H1 (cell line): ENCODE results near the gene CTTNBP2. TPM values are rescaled to one million over a fixed set of nuclear protein-coding genes. Genes with fewer than 3 reads are reported as not detected.

Experiments
- CREB1 ChIP-seq: IDR thresholded peaks from 2 replicates; pipeline ENCODE4 v1.6.1; 2012; ENCODE audit warnings: inconsistent platforms
- EGR1 ChIP-seq: IDR thresholded peaks from 2 replicates; pipeline ENCODE4 v1.6.1; 2011; ENCODE audit warnings: low read depth, low read length, borderline replicate concordance
- RAD21 ChIP-seq, 2 experiments: IDR thresholded peaks in 1 of 2; conservative IDR thresholded peaks in 1 of 2; 2 replicates each; pipeline ENCODE4 v1.6.1; 2011; ENCODE audit warnings: low read depth in 2 of 2, low read length in 2 of 2, improper control_type of control experiment in 1 of 2, inconsistent platforms in 1 of 2, mild to moderate bottlenecking in 1 of 2, moderate library complexity in 1 of 2
- TAF1 ChIP-seq: IDR thresholded peaks from 2 replicates; pipeline ENCODE4 v1.6.1; 2011; ENCODE audit warnings: mild to moderate bottlenecking, low read depth, low read length
- polyA plus RNA-seq, 7 experiments: library from polyadenylated mRNA; depleted of rRNA in 3 of 7; stranded (reverse) in 5 of 7; unstranded in 2 of 7; fragments of >200 nt in 5 of 7; fragments of 200-250 nt in 2 of 7; gene quantifications; 1 replicate in 5 of 7; 2 replicates in 1 of 7; 4 replicates in 1 of 7; pipeline versions ENCODE4 v1.2.1 to v1.2.3, GENCODE V29; 2011 to 2013; ENCODE audit warnings: missing spikeins in 2 of 7, mixed read lengths in 2 of 7
- total RNA-seq: library from RNA; stranded (reverse); fragmentation: NEBNext Ultra II Directional; extraction: Animal tissue kit (Norgen Biotek cat#: 25700); gene quantifications from 2 replicates; pipeline ENCODE4 v1.2.1, GENCODE V29; 2021

Gene CTTNBP2
- total and polyA plus RNA-seq, 2 of the 8 experiments (the other 6 are each of a cell fraction or from before 2014, with no cell fraction given), result 15.3 to 35.1 TPM

- TF ChIP-seq EGR1 (no peak), RAD21 (IDR thresholded peaks at IDR 0.05 in 1 of 2, conservative IDR thresholded peaks at IDR 0.05 in 1 of 2; ENCODE audit: low read depth in 2 of 2, low read length in 2 of 2) (no peak), TAF1 (no peak), CREB1 (no peak)
These were observed 20.8 kb upstream of the CTTNBP2 start (continued) for GRCh38 chr7:117894037-117894436.
